Measurements from ENCODE around the gene CDH24.
"Not testable (repeated sequence)": the region's sequence is repeated elsewhere in the genome, so short reads cannot be mapped to it uniquely, and the experiment has no call there.

The CDH24 gene

GRCh38 chr14:23015618-23016017 lies 41.7 kb downstream of the CDH24 start:
- DNase-seq: no peak

GRCh38 chr14:23013749-23014054 lies 43.6 kb downstream of the CDH24 start:
- DNase-seq: not testable (repeated sequence)

- DNase-seq: no peak
Measured at GRCh38 chr14:23013054-23013748, 44.1 kb downstream of the CDH24 start.

- DNase-seq: peak; percentile 42
Measured at GRCh38 chr14:23009939-23010726, 47.2 kb downstream of the CDH24 start, which contains the start of gene C14orf93. TSS of gene C14orf93 (minus strand) at chr14:23010143. CDS start at chr14:22999023, 11,120 bp downstream.

- DNase-seq: peak; percentile 5
Measured at GRCh38 chr14:23009483-23009938, 47.8 kb downstream of the CDH24 start.

- DNase-seq: peak; percentile 27
Measured at GRCh38 chr14:23008831-23009230, 48.5 kb downstream of the CDH24 start.

GRCh38 chr14:23006544-23007419 lies 50.5 kb downstream of the CDH24 start:
- peak; percentile 97 for DNase-seq

- no peak for DNase-seq
Measured at GRCh38 chr14:23006188-23006534, 51.2 kb downstream of the CDH24 start.

GRCh38 chr14:23005451-23006187 lies 51.7 kb downstream of the CDH24 start:
- no peak for DNase-seq

- not testable (repeated sequence) for DNase-seq
Measured at GRCh38 chr14:23004274-23004673, 53.0 kb downstream of the CDH24 start.

GRCh38 chr14:23002592-23002991 lies 54.7 kb downstream of the CDH24 start:
- no peak for DNase-seq

- no peak for DNase-seq
Measured at GRCh38 chr14:23000860-23001259, 56.5 kb downstream of the CDH24 start.

GRCh38 chr14:22998329-22999012 lies 58.8 kb downstream of the CDH24 start:
- no peak for DNase-seq

GRCh38 chr14:22997676-22998323 lies 59.5 kb downstream of the CDH24 start:
- DNase-seq: no peak
